HG03064 (cell line): Measurements from ENCODE around the gene RBM23.
"Not testable (repeated sequence)": the region's sequence is repeated elsewhere in the genome, so short reads cannot be mapped to it uniquely, and the experiment has no call there.

Source experiments
- ATAC-seq: cut with Tn5 transposase; IDR thresholded peaks from one replicate; pipeline ENCODE4 v1.9.1; 2021; ENCODE audit warnings: low read depth; ENCODE audit not compliant: unreplicated experiment

Gene RBM23

DNA sequence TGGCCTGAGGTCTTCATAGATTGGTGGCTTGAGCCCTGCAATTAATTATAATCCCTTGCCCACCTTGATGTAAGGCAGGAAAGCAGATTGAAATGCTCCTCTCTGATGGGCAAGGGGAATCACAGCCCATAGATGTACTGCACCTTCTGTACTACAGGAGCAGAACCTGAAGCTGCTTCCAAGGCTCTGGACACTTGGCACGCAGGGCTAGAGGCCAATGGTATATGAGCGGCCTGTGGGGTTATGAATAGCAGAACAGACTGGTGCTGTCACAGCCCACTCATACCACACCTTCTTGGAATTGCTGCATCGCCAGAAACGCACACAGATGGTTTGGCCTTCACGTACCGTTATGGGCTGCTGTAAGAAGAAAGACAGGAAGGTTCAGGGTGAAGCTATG, 1.7 kb upstream of the RBM23 start:
- no peak for ATAC-seq

DNA sequence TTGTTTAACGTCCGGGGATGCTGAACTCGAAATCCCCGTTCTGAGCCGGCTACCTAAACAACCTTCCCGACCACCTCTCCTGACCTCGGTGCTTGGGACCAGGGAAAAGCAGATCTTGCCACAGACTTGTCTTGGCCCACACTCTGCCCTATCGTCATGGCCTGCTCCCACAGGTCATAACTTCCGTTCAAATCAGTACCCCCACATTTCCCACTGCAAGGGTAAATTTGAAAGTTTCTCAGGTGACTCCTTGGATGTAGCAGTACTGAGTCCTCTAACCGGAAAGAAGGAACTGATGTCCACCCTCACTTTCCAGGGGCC, 612 bp upstream of the RBM23 start:
- no peak for ATAC-seq

DNA sequence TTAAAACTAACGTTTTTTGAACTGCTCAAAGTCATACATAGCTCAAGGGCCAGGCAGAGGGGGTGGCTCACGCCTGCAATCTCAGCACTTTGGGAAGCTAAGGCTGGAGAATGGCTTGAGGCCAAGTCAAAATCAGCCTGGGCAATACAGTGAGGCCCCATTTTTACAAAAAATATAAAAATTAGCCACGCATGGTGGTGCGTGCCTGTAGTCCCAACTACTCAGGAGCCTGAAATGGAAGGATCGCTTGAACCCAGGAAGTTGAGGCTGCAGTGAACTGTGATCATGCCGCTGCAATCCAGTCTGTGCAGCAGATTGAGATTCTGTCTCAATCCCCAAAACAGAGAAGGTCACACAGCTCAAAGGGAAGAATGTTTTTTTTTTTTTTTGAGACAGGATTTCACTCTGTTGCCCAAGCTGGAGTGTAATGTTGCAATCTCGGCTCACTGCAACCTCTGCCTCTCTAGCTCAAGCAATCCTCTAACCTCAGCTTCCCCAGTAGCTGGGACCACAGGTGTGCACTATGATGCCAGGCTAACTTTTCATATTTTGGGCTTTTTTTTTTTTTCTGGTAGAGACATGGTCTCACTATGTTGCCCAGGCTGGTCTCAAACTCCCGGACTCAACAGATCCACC, 2.9 kb downstream of the RBM23 start:
- ATAC-seq: no peak

DNA sequence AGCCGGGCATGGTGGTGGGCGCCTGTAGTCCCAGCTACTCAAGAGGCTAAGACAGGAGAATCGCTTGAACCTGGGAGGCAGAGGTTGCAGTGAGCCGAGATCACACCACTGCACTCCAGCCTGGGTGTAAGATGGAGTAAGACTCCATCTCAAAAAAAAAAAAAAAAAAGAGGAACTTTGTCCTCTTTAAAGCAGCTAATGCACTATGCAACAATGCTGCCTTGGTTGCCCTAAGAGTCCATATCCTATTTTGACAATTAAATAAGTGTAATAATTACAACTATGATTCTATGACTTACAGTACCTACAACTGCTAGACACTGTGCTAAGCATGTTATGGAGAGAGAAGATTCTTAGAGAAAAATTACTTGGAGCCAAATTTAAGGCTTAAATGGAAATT, 4.1 kb downstream of the RBM23 start:
- not testable (repeated sequence) for ATAC-seq

DNA sequence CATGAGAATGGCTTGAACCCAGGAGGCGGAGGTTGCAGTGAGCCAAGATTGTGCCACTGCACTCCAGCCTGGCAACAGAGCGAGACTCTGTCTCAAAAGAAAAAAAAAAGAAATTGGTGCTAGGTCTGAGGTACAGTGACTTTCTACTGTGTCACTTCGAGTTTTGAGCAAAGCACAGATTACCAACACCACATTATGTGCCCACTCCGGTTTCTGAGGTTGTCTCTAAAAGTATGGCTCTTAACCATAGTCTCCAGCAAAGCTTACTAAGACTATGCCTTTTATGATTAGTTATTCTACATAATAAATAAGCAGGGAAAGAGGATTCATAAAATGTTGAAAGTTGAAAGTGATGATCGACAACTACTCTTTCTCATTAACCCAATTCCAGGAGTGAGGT, 8.0 kb downstream of the RBM23 start:
- ATAC-seq: no peak

DNA sequence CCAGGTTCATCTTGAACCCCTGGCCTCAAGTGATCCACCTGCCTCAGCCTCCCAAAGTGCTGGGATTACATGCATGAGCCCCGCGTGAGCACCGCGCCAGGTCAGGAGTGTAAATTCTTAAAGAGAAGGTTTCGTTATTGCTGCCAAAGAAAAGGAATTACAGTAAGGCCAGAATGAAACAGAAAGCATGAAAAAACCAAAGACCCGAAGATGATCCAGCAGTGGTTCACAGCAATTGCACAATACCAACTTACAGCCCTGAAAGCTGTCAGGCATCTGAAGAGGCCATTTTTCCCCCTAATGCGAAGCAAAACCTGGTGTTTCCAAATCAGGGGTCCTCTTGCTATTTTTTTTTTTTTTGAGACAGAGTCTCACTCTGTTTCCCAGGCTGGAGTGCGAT, 10.3 kb downstream of the RBM23 start:
- no peak for ATAC-seq

DNA sequence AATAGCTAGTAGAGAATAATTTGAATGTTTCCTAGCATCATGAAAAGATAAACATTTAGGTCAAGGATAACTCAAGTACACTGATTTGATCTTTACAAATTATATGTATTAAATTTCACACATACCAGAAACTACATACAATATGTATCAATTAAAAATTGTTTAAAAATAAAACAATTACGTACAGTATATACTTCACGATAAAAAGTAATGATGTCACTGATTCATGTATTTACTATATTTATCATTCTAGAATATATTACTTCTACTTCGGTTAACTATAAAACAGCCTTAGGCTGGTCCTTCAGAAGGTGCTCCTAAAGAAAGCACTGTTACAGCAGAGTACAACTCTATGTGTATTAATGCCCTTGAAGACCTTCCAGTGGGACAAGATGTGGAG, 11.5 kb downstream of the RBM23 start:
- ATAC-seq: no peak

DNA sequence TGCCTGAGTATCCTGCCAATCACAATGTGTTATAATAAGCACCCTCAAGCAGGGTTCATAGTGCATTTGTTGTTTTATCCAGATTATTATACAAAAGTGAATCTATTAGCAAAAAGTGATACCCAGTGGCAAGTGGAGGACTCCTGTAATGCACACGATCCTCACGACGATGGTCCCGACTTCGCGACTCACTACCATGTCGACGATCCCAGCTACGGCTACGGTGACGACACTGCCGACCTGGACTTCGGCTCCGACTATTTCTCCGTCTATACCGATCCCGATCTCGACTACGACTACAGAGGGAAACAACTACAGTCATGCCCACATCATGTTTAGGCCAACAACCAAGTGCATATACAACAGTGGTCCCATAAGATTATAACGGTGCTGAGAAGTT, 12.9 kb downstream of the RBM23 start:
- no peak for ATAC-seq

DNA sequence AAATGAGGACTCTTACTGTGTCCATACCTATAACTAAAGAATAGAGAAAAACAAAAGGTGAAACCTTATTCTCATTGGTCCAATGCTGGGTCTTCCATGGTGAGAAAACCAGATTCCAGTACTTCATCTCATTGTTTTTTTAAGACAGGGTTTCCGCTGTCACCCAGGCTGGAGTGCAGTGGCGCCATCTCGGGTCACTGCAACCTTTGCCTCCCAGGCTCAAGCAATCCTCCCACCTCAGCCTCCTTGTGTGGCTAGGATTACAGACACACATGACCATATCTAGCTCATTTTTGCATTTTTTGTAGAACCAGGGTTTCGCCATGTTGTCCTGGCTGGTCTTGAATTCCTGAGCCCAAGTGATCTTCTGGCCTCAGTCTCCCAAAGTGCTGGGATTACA, 13.3 kb downstream of the RBM23 start:
- no peak for ATAC-seq

DNA sequence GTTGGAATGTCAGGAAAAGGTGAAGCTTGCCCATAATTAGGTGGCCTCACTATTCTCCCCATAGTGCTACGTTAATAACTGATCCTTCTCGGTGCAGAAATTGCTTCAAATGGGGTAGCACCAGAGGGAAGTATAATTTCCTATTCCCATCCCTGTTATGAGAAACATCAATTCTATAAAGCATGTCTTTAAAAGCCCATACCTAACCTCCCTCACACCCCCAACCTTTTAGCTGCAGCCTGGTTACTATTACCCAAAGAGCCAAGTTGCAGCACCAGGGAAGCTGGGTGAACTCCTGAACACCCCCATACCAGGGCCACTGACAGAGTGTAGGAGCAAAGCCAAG, 15.2 kb downstream of the RBM23 start:
- ATAC-seq: no peak

DNA sequence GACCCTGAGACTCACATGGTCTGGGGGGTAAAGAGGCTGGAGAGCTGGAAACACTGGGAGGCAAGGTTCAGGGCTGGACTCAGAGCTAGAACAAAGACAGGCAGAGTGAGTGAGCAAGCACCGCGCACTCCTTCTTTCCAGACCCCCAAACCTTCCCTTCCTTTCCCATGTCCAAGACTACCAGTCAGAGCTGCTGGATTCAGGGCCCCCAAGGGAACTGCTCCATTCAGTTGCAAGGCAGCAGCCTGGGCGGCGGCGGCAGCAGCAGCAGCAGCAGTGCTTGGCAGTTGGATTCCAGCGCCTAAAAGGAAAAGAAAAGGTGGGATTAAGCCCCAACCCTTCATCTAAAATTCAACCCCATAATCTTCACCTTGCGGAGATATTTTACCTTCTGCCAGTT, 17.1 kb downstream of the RBM23 start:
- no peak for ATAC-seq

DNA sequence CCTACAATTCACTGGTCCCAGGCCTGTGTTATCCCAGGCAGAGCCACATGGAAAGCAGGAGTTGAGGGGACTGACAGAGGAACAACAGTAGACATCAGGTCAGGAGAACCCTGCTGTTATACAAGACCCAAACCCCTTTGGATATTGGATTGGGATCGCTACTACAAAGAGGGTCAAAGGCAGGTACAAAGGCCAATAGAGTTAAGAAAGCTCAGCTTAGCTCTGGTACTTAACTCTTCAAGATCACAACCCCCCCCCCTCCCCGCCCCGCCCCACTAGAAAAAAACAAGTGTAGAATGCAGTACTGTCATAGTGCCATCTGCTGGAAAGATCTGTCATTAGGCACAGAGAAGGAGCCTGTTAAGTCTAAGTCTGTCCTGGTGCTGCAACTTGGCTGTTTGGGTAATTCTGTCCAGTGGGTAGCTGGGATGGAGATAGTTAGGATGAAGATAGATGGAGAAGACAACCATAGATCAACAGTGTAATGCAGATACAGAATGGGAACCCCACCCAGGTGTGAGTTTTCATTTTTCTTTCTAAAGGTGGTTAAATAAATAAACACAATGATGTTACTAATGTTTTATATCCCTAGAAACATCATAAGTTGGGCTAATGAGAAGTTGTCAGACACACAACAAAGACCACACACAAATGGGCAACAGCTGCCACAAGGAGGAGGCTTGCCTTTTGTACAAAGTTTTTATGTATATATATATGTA, 18.7 kb downstream of the RBM23 start:
- no peak for ATAC-seq

DNA sequence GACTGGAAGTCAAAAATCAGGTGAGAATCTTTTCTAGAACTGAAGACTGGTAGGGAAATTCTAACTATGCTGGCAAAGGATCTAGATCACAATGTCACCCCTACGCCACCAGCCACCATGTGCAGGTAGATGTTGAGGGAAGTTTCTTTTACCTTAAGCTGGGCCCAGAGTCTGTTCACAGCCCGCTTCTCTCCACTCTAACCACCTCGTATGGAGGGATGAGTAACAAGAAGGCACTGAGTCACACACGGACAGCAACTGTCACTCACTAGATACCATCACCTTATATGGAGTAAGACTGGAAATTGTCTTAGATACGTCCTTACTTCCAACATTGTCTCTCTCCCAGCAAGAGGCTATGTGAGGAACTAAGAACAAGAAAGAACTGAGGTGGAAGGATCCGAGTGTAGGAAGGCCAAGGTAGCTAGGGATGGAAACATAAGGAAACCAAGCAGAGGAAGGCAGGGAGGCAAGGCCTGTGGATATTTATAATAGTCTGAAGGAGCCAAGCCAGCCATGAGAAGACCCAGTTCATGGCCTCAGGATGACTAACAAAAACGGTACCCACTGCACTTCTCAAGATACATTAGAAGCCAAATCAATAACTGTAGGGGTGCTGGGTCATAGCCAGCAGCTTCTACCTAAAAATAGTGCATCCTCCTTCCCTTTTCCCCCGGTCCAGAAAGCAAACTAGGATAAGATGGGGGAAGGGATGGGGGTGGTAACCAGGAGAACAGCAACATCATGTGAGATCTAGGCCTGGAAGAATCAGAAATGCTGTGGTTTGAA, 20.5 kb downstream of the RBM23 start:
- ATAC-seq: no peak

DNA sequence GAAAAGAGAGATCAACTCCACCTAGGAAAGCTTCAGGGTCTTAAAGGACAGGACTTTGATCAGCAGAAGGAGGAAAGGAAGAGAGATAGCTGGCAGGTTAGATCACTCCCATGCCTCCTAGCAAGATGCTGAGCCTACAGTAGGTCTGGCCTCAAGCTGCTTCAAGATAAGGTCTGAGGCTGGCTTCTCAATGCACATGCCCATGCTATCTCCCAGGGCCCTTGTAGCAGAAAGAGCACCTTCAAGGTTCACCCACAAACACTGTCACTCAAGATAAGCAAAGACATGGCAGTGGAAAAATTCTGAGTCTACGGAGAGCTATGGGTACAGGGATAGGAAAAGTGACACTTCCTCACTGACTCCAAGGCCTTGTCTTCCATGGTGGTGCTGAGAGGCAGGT, 21.6 kb downstream of the RBM23 start:
- ATAC-seq: no peak

DNA sequence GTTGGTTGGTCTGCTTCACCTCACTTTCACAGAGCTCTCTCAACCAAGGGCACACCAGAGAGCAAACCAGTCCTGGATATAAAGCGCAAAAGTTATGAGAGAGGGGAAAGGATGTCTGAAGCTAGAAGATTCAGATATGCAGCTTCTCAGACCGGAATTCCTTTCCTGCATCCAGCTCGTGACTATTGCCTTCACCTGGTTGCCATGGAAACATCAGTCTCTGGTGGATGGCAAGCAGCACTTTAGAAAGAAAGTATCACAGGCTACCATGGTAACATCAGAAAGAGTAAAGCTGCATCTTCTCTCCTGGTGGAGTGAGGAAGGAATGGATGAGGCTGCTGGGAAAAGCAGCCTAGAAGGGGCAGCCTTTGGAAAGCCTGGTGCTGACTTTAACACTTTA, 22.2 kb downstream of the RBM23 start:
- ATAC-seq: no peak

DNA sequence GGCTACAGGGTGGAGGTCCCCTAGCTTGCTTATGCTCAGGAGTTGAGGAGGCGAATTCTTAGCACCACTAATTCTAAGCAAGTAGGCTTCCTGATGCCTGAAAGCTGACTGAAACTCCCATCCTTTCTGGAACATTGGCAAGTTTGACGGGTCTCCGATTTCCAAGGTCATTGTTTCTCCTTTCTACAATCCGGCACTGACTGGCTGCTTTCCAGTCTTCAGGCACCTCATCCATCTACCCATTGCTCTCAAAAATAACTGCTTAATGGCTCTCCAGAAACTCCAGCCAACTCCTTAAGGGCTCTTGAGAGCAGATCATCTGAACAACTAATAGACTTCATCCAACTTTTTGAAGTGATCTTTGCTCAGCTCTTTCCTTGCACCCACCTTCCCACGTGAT, 22.6 kb downstream of the RBM23 start:
- no peak for ATAC-seq

DNA sequence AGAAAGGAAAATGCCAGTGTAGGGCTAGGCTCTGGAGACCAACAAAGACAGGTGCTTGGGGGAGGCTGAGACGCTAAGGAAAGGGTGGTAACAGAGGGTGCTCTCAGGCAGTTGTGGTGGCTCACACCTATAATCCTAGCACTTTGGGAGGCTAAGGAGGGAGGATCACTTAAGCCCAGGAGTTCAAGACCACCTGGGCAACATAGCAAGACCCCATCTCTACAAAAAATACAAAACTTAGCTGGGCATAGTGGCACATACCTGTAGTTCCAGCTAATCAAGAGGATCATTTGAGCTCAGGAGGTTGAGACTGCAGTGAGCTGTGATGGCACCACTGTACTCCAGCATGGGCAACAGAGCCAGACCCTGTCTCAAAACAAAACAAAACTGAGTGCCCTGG, 23.5 kb downstream of the RBM23 start:
- ATAC-seq: no peak

DNA sequence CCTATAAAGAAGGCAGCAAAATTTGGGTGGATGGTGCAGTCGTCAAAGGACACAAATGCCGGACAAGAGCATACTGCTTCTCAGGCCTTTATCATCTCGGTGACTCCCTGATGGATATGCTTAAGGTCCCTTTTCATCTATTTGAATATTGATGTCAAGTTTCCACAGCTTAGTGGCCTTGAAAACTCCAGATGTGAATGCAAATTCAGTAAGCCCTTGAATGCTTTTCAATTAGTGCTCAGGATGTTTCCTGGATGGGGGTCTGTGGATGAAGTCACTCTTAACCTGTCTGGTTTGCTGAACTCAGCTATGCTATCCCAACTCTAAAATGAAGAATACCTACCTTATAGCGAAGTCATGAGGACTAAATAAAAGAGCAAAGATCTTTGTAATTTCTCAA, 25.2 kb downstream of the RBM23 start:
- no peak for ATAC-seq

DNA sequence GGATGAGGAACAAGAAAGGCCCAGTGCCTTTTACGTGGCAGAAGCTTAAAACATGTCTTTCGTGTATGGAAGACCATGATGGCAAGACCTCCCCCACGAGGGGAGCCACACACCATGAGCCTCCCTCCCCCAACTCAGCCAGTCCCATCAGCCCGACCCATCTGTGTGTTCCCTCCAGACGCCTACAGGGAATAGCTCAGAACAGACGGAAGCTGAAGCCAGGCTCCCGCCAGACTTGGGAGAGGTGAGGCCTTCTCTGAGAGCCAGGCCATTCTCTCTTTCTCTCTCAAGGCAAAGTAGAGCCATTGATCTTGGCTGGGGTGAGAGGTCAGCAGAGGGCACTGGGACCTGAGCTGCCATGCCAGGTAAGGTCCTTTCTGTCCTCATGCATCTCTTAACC, 26.5 kb downstream of the RBM23 start:
- no peak for ATAC-seq

DNA sequence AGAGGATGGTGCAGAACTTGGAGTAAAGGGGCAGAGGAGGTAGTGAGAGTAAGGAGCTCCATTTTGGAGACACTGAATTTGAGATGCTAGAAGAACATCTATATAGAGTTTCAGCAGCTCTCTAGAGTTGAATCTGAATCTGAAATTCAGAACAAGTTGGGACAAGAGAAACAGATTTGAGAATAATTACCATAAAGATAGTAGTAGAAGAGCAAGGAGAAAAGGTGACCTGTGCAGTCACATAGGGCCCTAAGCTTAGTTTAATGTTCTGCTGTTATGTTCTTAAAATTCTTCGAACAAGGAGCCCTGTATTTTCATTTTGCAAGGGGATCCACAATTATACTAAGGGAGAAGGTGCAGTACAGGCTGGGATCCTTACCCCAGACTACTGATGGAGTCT, 28.5 kb downstream of the RBM23 start:
- no peak for ATAC-seq

DNA sequence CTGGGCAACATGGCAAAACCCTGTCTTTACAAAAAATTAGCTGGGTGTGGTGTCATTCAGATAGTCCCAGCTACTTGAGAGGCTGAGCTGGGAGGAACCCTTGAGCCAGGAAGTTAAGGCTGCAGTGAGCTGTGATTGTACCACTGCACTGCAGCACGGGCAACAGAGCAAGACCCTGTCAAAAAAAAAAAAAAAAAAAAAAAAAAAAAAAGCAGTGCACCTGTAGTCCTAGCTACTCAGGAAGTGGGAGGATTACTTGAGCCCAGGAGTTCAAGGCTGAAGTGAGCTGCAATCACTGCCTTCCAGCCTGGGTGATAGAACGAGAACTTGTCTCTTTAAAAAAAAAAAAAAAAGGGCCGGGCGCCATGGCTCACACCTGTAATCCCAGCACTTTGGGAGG, 30.3 kb downstream of the RBM23 start:
- ATAC-seq: no peak

DNA sequence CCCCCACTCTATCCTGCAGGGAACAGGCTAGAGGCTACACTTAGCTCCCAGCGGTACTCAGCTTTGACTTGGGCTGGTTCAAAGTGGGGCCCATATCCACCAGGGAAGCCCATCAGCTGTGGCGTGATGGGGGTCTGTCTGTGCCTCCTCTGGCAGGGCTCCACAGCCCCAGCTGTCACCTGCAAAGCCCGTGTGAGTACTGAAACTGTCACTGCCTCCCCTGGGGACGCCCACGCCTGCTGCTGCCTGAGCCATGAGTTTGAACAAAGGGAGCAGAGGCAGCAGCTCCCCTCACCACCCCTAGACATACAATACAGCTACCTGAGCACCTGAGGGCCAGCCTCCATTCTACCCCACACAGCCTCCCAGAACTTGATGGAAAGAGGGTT, 31.0 kb downstream of the RBM23 start:
- ATAC-seq: no peak
